Lower leg skin (tissue), 3 donors: ENCODE measurements around the gene CRK.

ENCODE experiments used
- POLR2A ChIP-seq, 2 donors: fragments of 450-650 bp; IDR thresholded peaks; one replicate each; pipeline ENCODE4 v1.6.1; 2016 to 2017; ENCODE audit warnings: antibody characterized with exemption in 2 of 2, mild to moderate bottlenecking in 1 of 2, moderate library complexity in 1 of 2
- TF ChIP-seq, protein P1 (sequence below), 3 donors: fragments of 450-650 bp; IDR thresholded peaks; one replicate each; pipeline ENCODE4 v1.5.1; 2016; ENCODE audit warnings: antibody characterized with exemption in 3 of 3, mild to moderate bottlenecking in 3 of 3, moderate library complexity in 2 of 3

DNA sequence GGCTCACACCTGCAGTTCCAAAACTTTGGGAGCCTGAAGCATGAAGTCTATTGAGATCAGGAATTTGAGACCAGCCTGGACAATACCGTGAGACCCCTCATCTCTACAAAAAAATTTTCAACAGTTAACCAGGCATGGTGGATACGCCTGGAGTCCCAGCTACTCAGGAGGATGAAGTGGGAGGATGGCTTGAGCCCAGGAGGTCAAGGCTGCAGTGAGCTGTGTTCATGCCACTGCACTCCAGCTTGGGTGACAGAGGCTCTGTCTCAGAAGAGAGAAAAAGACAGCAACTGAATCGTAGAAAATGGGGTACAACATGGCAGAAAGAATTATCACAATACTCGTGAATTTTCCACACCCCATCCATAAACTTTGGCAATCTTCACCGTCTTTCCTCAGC is 3.2 kb downstream of the CRK start:
- TF ChIP-seq, protein P1, sequence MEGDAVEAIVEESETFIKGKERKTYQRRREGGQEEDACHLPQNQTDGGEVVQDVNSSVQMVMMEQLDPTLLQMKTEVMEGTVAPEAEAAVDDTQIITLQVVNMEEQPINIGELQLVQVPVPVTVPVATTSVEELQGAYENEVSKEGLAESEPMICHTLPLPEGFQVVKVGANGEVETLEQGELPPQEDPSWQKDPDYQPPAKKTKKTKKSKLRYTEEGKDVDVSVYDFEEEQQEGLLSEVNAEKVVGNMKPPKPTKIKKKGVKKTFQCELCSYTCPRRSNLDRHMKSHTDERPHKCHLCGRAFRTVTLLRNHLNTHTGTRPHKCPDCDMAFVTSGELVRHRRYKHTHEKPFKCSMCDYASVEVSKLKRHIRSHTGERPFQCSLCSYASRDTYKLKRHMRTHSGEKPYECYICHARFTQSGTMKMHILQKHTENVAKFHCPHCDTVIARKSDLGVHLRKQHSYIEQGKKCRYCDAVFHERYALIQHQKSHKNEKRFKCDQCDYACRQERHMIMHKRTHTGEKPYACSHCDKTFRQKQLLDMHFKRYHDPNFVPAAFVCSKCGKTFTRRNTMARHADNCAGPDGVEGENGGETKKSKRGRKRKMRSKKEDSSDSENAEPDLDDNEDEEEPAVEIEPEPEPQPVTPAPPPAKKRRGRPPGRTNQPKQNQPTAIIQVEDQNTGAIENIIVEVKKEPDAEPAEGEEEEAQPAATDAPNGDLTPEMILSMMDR (IDR thresholded peaks at IDR 0.05) = no peak
- no peak for TF ChIP-seq POLR2A (IDR thresholded peaks at IDR 0.05)
